IMR-90 (cell line): Measurements from ENCODE around the gene TMUB2. TPM values are rescaled to one million over a fixed set of nuclear protein-coding genes. Genes with fewer than 3 reads are reported as not detected.

Experiments used
- ATAC-seq: fragments of 200-7000 bp; cut with Tn5 transposase; 2 replicates; pipeline ENCODE4 v1.9.1; 2020; ENCODE audit warnings: low read depth, mild to moderate bottlenecking, moderate library complexity
- BruUV-seq: library from RNA; stranded (reverse); fragments of 400-500 nt; replicated peaks from 2 replicates; lab custom pipeline; 2021; lab: Mats Ljungman, UMichigan
- CTCF ChIA-PET: fragments of 300-600 bp; formaldehyde crosslinking; extraction: SDS; loops from one replicate; lab custom pipeline; 2021; ENCODE audit warnings: antibody characterized with exemption; lab: Yijun Ruan, JAX
- POLR2A ChIA-PET: fragments of 300-600 bp; sonication (Branson Sonifier 250); formaldehyde crosslinking; loops from one replicate; lab custom pipeline; 2022; ENCODE audit warnings: antibody characterized with exemption; ENCODE audit not compliant: unreplicated experiment; lab: Charles Lee
- DNase-seq: peaks from one replicate; pipeline ENCODE4 v3.0.0; 2013
- H2AFZ ChIP-seq: replicated peaks from 2 replicates; pipeline ENCODE3; 2013; ENCODE audit warnings: low read length, mild to moderate bottlenecking; ENCODE audit not compliant: poor library complexity
- H2AK5ac ChIP-seq: 2 replicates; pipeline ENCODE4 v1.6.1; 2013; ENCODE audit warnings: low read depth, low read length, inconsistent platforms
- H2AK9ac ChIP-seq: replicated peaks from 2 replicates; pipeline ENCODE3; 2013; ENCODE audit warnings: mild to moderate bottlenecking, low read depth, low read length, moderate library complexity; ENCODE audit not compliant: poor library complexity
- H2BK120ac ChIP-seq: 2 replicates; pipeline ENCODE4 v1.6.1; 2013; ENCODE audit warnings: low read depth, low read length, inconsistent platforms
- H2BK15ac ChIP-seq: 3 replicates; pipeline ENCODE4 v1.6.1; 2013; ENCODE audit warnings: low read depth, low read length, inconsistent platforms
- H2BK20ac ChIP-seq: 2 replicates; pipeline ENCODE4 v1.6.1; 2013; ENCODE audit warnings: low read depth, mild to moderate bottlenecking, inconsistent platforms, low read length, moderate library complexity
- H2BK5ac ChIP-seq: 2 replicates; pipeline ENCODE4 v1.6.1; 2013; ENCODE audit warnings: mild to moderate bottlenecking, low read depth, low read length, inconsistent platforms; ENCODE audit not compliant: poor library complexity, severe bottlenecking
- H3K14ac ChIP-seq: replicated peaks from 2 replicates; pipeline ENCODE4 v1.6.1; 2013; ENCODE audit warnings: low read depth, low read length, inconsistent platforms
- H3K18ac ChIP-seq: 2 replicates; pipeline ENCODE4 v1.6.1; 2013; ENCODE audit warnings: low read depth, low read length, control low read depth
- H3K23ac ChIP-seq: 2 replicates; pipeline ENCODE4 v1.6.1; 2013; ENCODE audit warnings: low read depth, low read length, inconsistent platforms
- H3K27ac ChIP-seq: 2 replicates; pipeline ENCODE4 v1.5.1; 2013; ENCODE audit warnings: mild to moderate bottlenecking, control low read depth, low read length; ENCODE audit not compliant: insufficient read depth
- H3K27me3 ChIP-seq: 2 replicates; pipeline ENCODE4 v1.6.1; 2013; ENCODE audit warnings: low read length; ENCODE audit not compliant: control insufficient read depth, insufficient read depth
- H3K36me3 ChIP-seq: 2 replicates; pipeline ENCODE4 v1.6.1; 2013; ENCODE audit warnings: low read length, mixed read lengths; ENCODE audit not compliant: control insufficient read depth, insufficient read depth
- H3K4ac ChIP-seq: 2 replicates; pipeline ENCODE4 v1.6.1; 2013; ENCODE audit warnings: low read depth, low read length, inconsistent platforms
- H3K4me1 ChIP-seq: 2 replicates; pipeline ENCODE4 v1.6.1; 2013; ENCODE audit warnings: low read length, mixed read lengths; ENCODE audit not compliant: control insufficient read depth, insufficient read depth
- H3K4me2 ChIP-seq: 2 replicates; pipeline ENCODE4 v1.6.1; 2013; ENCODE audit warnings: low read depth, mild to moderate bottlenecking, control low read depth, low read length, moderate library complexity
- H3K4me3 ChIP-seq: 2 replicates; pipeline ENCODE4 v1.5.1; 2013; ENCODE audit warnings: low read depth, mild to moderate bottlenecking, control low read depth, low read length, moderate library complexity; ENCODE audit not compliant: insufficient read depth
- H3K56ac ChIP-seq: 2 replicates; pipeline ENCODE4 v1.6.1; 2013; ENCODE audit warnings: low read length, inconsistent platforms; ENCODE audit not compliant: insufficient read depth; ENCODE audit errors: extremely low read depth
- H3K79me1 ChIP-seq, 2 experiments: 2 replicates each; pipeline ENCODE4 v1.6.1; 2013; ENCODE audit warnings: low read length in 2 of 2, inconsistent platforms in 1 of 2, low read depth in 1 of 2
- H3K9ac ChIP-seq: 2 replicates; pipeline ENCODE4 v1.6.1; 2013; ENCODE audit warnings: low read depth, low read length, control low read depth
- H3K9me1 ChIP-seq: 2 replicates; pipeline ENCODE4 v1.6.1; 2013; ENCODE audit warnings: low read length, inconsistent platforms; ENCODE audit not compliant: insufficient read depth
- H3K9me3 ChIP-seq: 2 replicates; pipeline ENCODE4 v1.6.1; 2013; ENCODE audit warnings: low read length; ENCODE audit not compliant: control insufficient read depth, insufficient read depth
- H4K20me1 ChIP-seq: 2 replicates; pipeline ENCODE4 v1.6.1; 2013; ENCODE audit warnings: low read length, inconsistent platforms; ENCODE audit not compliant: insufficient read depth
- H4K5ac ChIP-seq: 2 replicates; pipeline ENCODE4 v1.6.1; 2013; ENCODE audit warnings: mild to moderate bottlenecking, low read depth, low read length, control low read depth
- H4K8ac ChIP-seq, 2 experiments: 2 replicates each; pipeline ENCODE4 v1.6.1; 2013; ENCODE audit warnings: low read depth in 2 of 2, low read length in 2 of 2, control low read depth in 1 of 2, inconsistent platforms in 1 of 2
- H4K91ac ChIP-seq: 2 replicates; pipeline ENCODE4 v1.6.1; 2013; ENCODE audit warnings: low read depth, low read length, inconsistent platforms; ENCODE audit not compliant: insufficient read depth
- CEBPB ChIP-seq: IDR thresholded peaks from 2 replicates; pipeline ENCODE4 v1.6.1; 2012; ENCODE audit warnings: low read depth, low read length, improper control_type of control experiment
- CTCF ChIP-seq: conservative IDR thresholded peaks from 2 replicates; pipeline ENCODE4 v1.5.1; 2012; ENCODE audit warnings: mild to moderate bottlenecking, low read depth, low read length, improper control_type of control experiment
- ELK1 ChIP-seq: fragments of 150-350 bp; IDR thresholded peaks from 2 replicates; pipeline ENCODE4 v1.6.1; 2016; ENCODE audit warnings: low read depth, mild to moderate bottlenecking, low read length, moderate library complexity, borderline replicate concordance
- FOS ChIP-seq: fragments of 150-350 bp; IDR thresholded peaks from 2 replicates; pipeline ENCODE4 v1.6.1; 2016; ENCODE audit warnings: low read depth, low read length
- MAFK ChIP-seq: IDR thresholded peaks from 2 replicates; pipeline ENCODE4 v1.6.1; 2012; ENCODE audit warnings: low read depth, low read length, improper control_type of control experiment
- MAZ ChIP-seq: IDR thresholded peaks from 2 replicates; pipeline ENCODE4 v1.6.1; 2012; ENCODE audit warnings: low read depth, mild to moderate bottlenecking, low read length, improper control_type of control experiment, moderate library complexity, borderline replicate concordance
- MXI1 ChIP-seq: IDR thresholded peaks from 2 replicates; pipeline ENCODE4 v1.6.1; 2012; ENCODE audit warnings: low read depth, mild to moderate bottlenecking, low read length, moderate library complexity, borderline replicate concordance
- POLR2A ChIP-seq: IDR thresholded peaks from 2 replicates; pipeline ENCODE4 v1.6.1; 2012; ENCODE audit warnings: mild to moderate bottlenecking, low read depth, low read length
- RAD21 ChIP-seq: IDR thresholded peaks from 2 replicates; pipeline ENCODE4 v1.6.1; 2012; ENCODE audit warnings: low read length, improper control_type of control experiment
- RCOR1 ChIP-seq: IDR thresholded peaks from 2 replicates; pipeline ENCODE4 v1.6.1; 2012; ENCODE audit warnings: mild to moderate bottlenecking, low read length, improper control_type of control experiment; ENCODE audit not compliant: insufficient replicate concordance
- RFX5 ChIP-seq: IDR thresholded peaks from 2 replicates; pipeline ENCODE4 v1.8.0; 2012; ENCODE audit warnings: low read depth, mild to moderate bottlenecking, low read length, moderate library complexity
- SMC3 ChIP-seq: fragments of 150-350 bp; IDR thresholded peaks from 2 replicates; pipeline ENCODE4 v1.6.1; 2016; ENCODE audit warnings: low read depth, mild to moderate bottlenecking, antibody characterized with exemption, low read length, moderate library complexity
- USF2 ChIP-seq: fragments of 150-350 bp; IDR thresholded peaks from 2 replicates; pipeline ENCODE4 v1.6.1; 2017; ENCODE audit warnings: mild to moderate bottlenecking, antibody characterized with exemption, low read length, low read depth
- WGBS, 2 experiments: methylation state at CpG; one replicate each; pipeline versions ENCODE4 v1.1.5 to v1.1.7; 2013; ENCODE audit warnings: missing lambda C conversion rate in 2 of 2; ENCODE audit not compliant: insufficient read length in 1 of 2; ENCODE audit errors: extremely low coverage in 2 of 2; 5-methylcytosine and 5-hydroxymethylcytosine counted together
- dilution Hi-C: fragments of 300-500 bp; cut with HindIII; formaldehyde crosslinking; loops from one replicate; pipeline ENCODE4 v1.14.3; 2018; ENCODE audit warnings: low sequenced_read_pairs; ENCODE audit not compliant: unreplicated experiment
- in situ Hi-C: fragments of 300-500 bp; cut with MboI; formaldehyde crosslinking; loops from 3 replicates; pipeline ENCODE4 v1.14.3; 2019; ENCODE audit warnings: low sequenced_read_pairs, inconsistent platforms, mixed read lengths
- intact Hi-C: fragments of 100-400 bp; cut with micrococcal nuclease; formaldehyde crosslinking; loops from 2 replicates; pipeline ENCODE4 v1.10.0; 2022
- polyA plus RNA-seq, 3 experiments: library from polyadenylated mRNA; depleted of rRNA; stranded (reverse); fragments of >200 nt; gene quantifications; 2 replicates each; pipeline ENCODE4 v1.2.3, GENCODE V29; 2012; ENCODE audit warnings: low replicate concordance in 1 of 3
- total RNA-seq: library from RNA; depleted of rRNA; stranded (reverse); fragments of >200 nt; gene quantifications from 2 replicates; pipeline ENCODE4 v1.2.3, GENCODE V29; 2012

Gene TMUB2
- total and polyA plus RNA-seq, 2 of the 4 experiments (the other 2 are of a cell fraction): 16.5 to 42.5 TPM

- no peak overlapping the region for H3K4me2 ChIP-seq
- DNase-seq (peak; percentile 31), ATAC-seq (no peak)
- H2BK120ac ChIP-seq: no peak overlapping the region
- H3K9me1 ChIP-seq: peaks cover 26% of the 10 kb centered on the region
- H2AK5ac ChIP-seq: peak overlapping the region; percentile 71
- peaks cover 8 to 44% of the 10 kb centered on the region in 2 experiments; a peak in 3 of 4 replicates for H3K79me1 ChIP-seq
- peak overlapping the region; percentile 4 for H2BK5ac ChIP-seq
- ChIA-PET CTCF (interaction anchor here (0.9 kb wide), 1 partner anchor 159 kb away, joined by 3 read pairs; no protein-coding TSS in a partner anchor), POLR2A (no interaction called here)
- H3K4me1 ChIP-seq: peaks cover 19% of the 10 kb centered on the region
- peak overlapping the region; percentile 20; the same call in 1 of the 2 replicates for H3K4ac ChIP-seq
- no TSS peak for BruUV-seq
- no peaks in the 10 kb centered on the region for H3K27me3 ChIP-seq
- in situ Hi-C loops: loop anchor here (25.0 kb wide), 2 partner anchors 308 to 433 kb away; partner anchors contain the start of gene GPATCH8
- H2BK15ac ChIP-seq: no peak overlapping the region
- dilution Hi-C loops: no loop called here
- no peak overlapping the region; the same call in 1 of the 2 replicates for H3K23ac ChIP-seq
- H4K8ac ChIP-seq: 0 out of 4 replicates have a peak overlapping the region, but pooled peaks of 1 of the 2 experiments have one; percentile 29
- peaks cover 22% of the 10 kb centered on the region for H3K36me3 ChIP-seq
- H4K5ac ChIP-seq: 0 out of 2 replicates have a peak overlapping the region, but pooled peaks have one; percentile 10
- H3K27ac ChIP-seq: no peak overlapping the region
- H2BK20ac ChIP-seq: no peak overlapping the region
- no peak overlapping the region for H3K56ac ChIP-seq
- no peak overlapping the region for H3K18ac ChIP-seq
- 49% methylated on average over 7 of the region's 9 CpGs; no CpG with 5 or more reads in 1 of the 2 experiments for WGBS, 2 experiments
- H3K9ac ChIP-seq: no peak overlapping the region
- no peak overlapping the region for H2AK9ac ChIP-seq
- H2AFZ ChIP-seq: peak overlapping the region; percentile 67
- no peak overlapping the region for H3K4me3 ChIP-seq
- intact Hi-C loops: loop anchor here (5.0 kb wide), 3 partner anchors 123 to 318 kb away; partner anchors contain the start of gene GRN
- H4K20me1 ChIP-seq: peaks cover 16% of the 10 kb centered on the region; the same call in 1 of the 2 replicates
- H3K9me3 ChIP-seq: no peaks in the 10 kb centered on the region
- 0 out of 2 replicates have a peak overlapping the region, but pooled peaks have one; percentile 17 for H3K14ac ChIP-seq
- H4K91ac ChIP-seq: no peak overlapping the region
- TF ChIP-seq RCOR1 (no peak), FOS (no peak), RAD21 (peak; percentile 49; the same call in 1 of the 2 replicates), RFX5 (no peak), ELK1 (no peak), USF2 (no peak), SMC3 (peak; percentile 30; the same call in 1 of the 2 replicates), MXI1 (no peak), MAFK (no peak), CTCF (peak; percentile 66), CEBPB (peak; percentile 87), POLR2A (no peak), MAZ (no peak)
Measured at GRCh38 chr17:44203731-44204440, 17.1 kb downstream of the TMUB2 start.
